ENCODE results near the gene CLEC20A. TPM values are rescaled to one million over a fixed set of nuclear protein-coding genes. Genes with fewer than 3 reads are reported as not detected.

The CLEC20A gene
- total RNA-seq, 2 donors from 2014 or later: not detected

DNA sequence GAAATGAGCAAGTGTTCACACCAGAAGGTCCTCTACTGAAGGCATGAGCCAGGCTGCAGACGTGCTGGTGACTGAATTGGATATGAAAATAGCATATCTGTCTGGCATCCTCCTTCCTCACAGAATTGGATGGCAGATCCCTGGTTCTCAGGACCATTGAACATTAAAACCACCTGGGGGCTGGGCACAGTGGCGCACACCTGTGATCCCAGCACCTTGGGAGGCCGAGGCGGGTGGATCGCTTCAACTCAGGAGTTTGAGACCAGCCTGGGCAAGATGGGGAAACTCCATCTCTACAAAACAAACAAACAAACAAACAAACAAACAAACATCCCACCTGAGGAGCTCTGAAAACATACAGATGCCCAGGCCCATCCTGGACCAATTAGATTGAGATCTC, 39.6 kb upstream of the CLEC20A start:
- H3K27me3 Mint-ChIP-seq: peaks cover 8% of the 10 kb centered on the region
- H3K4me3 Mint-ChIP-seq: no peak overlapping the region
- no peaks in the 10 kb centered on the region for H3K9me3 ChIP-seq (ENCODE audit: control insufficient read depth, low read length, poor library complexity, severe bottlenecking)
- DNase-seq: no peak
- H3K4me1 Mint-ChIP-seq: peaks cover 7% of the 10 kb centered on the region
- H3K27ac Mint-ChIP-seq: no peak overlapping the region
- H3K36me3 Mint-ChIP-seq (ENCODE audit: low read depth): no peaks in the 10 kb centered on the region
- no peak for ATAC-seq

DNA sequence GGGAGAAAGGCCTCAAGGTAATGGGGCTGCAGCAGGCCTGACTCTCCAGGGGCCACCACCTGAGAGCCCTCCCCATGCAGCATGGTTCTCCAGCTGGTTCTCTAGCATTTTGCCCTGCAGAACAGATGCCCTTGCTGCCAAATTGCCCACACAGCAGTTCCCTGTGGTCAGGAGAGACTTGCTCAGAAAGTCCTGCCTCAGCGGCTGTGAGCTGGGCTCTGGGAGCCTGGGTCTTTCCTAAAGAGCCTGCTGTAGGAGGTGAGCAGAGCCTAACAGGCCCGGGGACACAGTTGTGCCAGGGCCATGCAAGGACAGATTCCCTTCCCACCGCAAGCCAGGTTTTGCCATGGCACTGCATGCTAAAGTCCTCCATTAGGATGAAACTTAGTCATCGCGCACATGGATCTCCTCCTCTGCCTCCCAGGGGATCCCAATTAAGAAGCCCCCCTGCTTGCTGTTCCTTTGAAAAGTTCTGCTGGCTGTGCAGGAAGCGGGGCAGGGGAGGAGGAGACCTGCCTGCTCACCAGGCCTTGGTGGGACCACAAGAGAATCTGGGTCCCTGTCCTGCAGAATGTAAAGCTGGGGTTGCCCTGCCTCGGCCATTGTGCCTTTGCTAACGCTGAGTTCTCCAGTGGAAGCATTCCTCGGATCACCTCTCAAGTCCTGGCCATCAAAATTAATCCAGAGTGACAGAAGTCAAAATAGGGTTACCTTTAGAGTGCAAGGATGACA, 37.5 kb upstream of the CLEC20A start:
- DNase-seq: no peak
- H3K36me3 Mint-ChIP-seq (ENCODE audit: low read depth): peaks cover 2% of the 10 kb centered on the region
- H3K4me3 Mint-ChIP-seq: no peak overlapping the region
- no peak for ATAC-seq
- H3K4me1 Mint-ChIP-seq: peaks cover 3% of the 10 kb centered on the region
- no peak overlapping the region for H3K27ac Mint-ChIP-seq
- H3K9me3 ChIP-seq (ENCODE audit: control insufficient read depth, low read length, poor library complexity, severe bottlenecking): no peaks in the 10 kb centered on the region
- H3K27me3 Mint-ChIP-seq: peaks cover 8% of the 10 kb centered on the region

- DNase-seq: no peak
- Mint-ChIP-seq H3K36me3 (ENCODE audit: low read depth) (peaks cover 2% of the 10 kb centered on the region), H3K27me3 (peaks cover 14% of the 10 kb centered on the region), H3K4me3 (no peak overlapping the region), H3K27ac (no peak overlapping the region), H3K4me1 (peaks cover 3% of the 10 kb centered on the region)
- no peak for ATAC-seq
- H3K9me3 ChIP-seq (ENCODE audit: control insufficient read depth, low read length, poor library complexity, severe bottlenecking): no peaks in the 10 kb centered on the region
These were observed 36.6 kb upstream of the CLEC20A start for GRCh38 chr1:178533121-178533946.

GRCh38 chr1:178532392-178532791, 35.6 kb upstream of the CLEC20A start:
- Mint-ChIP-seq H3K4me1 (peaks cover 3% of the 10 kb centered on the region), H3K27ac (peak overlapping the region; percentile 79), H3K4me3 (no peak overlapping the region), H3K27me3 (peaks cover 23% of the 10 kb centered on the region), H3K36me3 (ENCODE audit: low read depth) (peaks cover 5% of the 10 kb centered on the region)
- ATAC-seq (peak; percentile 89), DNase-seq (peak; percentile 46 to 66 (median 59))
- no peaks in the 10 kb centered on the region for H3K9me3 ChIP-seq (ENCODE audit: control insufficient read depth, low read length, poor library complexity, severe bottlenecking)

- Mint-ChIP-seq H3K4me1 (peaks cover 3% of the 10 kb centered on the region), H3K36me3 (ENCODE audit: low read depth) (peaks cover 6% of the 10 kb centered on the region), H3K27me3 (peaks cover 27% of the 10 kb centered on the region), H3K4me3 (no peak overlapping the region), H3K27ac (peak overlapping the region; percentile 79)
- DNase-seq (no peak), ATAC-seq (peak; percentile 12)
- no peaks in the 10 kb centered on the region for H3K9me3 ChIP-seq (ENCODE audit: control insufficient read depth, low read length, poor library complexity, severe bottlenecking)
These were observed 35.1 kb upstream of the CLEC20A start for GRCh38 chr1:178531887-178532286.

DNA sequence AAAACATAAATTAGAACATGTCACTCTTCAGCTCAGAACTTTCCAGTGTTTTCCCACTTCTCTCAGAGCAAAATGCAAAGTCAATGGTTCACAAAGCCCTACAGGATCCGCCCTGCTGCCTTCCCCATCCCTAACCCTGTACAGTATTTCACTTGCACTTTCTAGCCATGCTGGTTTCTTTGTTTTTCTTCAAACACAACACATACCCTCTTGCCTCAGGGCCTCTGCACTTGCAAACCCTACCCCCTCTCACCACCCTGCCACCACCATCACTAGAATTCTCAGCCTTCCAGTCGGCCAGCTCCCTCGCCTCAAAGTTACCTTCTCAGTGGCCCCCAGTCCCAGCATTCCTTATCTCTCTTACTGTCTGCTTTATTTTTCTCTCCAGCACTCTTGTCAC, 33.7 kb upstream of the CLEC20A start:
- Mint-ChIP-seq H3K27me3 (peaks cover 27% of the 10 kb centered on the region), H3K27ac (peak overlapping the region; percentile 72), H3K36me3 (ENCODE audit: low read depth) (peaks cover 7% of the 10 kb centered on the region), H3K4me3 (no peak overlapping the region), H3K4me1 (peaks cover 3% of the 10 kb centered on the region)
- no peaks in the 10 kb centered on the region for H3K9me3 ChIP-seq (ENCODE audit: control insufficient read depth, low read length, poor library complexity, severe bottlenecking)
- DNase-seq (no peak), ATAC-seq (no peak)

- Mint-ChIP-seq H3K4me3 (no peak overlapping the region), H3K27me3 (peaks cover 27% of the 10 kb centered on the region), H3K27ac (peak overlapping the region; percentile 72), H3K4me1 (peaks cover 3% of the 10 kb centered on the region), H3K36me3 (ENCODE audit: low read depth) (peaks cover 7% of the 10 kb centered on the region)
- DNase-seq (no peak), ATAC-seq (no peak)
- no peaks in the 10 kb centered on the region for H3K9me3 ChIP-seq (ENCODE audit: control insufficient read depth, low read length, poor library complexity, severe bottlenecking)
These were observed 33.3 kb upstream of the CLEC20A start for GRCh38 chr1:178530037-178530402.

DNA sequence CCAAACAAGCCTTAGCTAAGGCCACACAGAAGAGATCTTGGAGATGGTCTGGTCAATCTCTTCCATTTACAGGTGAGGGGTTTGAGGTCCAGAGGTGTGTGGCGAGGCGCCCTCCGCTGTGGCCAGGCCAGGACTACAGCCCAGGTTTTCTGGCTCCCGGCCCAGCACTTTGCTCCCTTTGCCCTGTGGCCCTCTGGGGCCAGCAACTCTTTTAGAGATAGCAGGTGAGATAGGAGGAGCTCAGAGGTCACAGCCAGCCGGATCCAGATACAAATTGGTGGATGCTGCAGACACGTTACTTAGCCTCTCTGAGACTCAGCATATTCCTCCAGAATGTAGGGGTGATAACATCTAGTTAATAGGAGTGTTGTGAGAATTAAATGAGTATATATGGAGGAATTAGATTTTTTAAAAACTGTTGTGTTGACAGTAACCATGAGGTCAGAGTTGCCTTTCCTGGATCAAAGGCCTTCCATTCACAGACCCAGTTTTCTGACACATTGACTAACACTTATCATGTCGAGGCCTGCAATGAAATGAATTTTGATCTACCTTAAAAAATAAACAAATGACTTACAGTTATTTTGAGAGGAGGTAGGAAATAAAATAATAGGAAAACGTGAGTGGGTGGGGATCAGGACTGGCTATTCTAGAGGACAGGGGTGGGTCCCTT, 32.7 kb upstream of the CLEC20A start:
- peaks cover 7% of the 10 kb centered on the region for H3K36me3 Mint-ChIP-seq (ENCODE audit: low read depth)
- ATAC-seq: no peak
- no peak overlapping the region for H3K27ac Mint-ChIP-seq

DNA sequence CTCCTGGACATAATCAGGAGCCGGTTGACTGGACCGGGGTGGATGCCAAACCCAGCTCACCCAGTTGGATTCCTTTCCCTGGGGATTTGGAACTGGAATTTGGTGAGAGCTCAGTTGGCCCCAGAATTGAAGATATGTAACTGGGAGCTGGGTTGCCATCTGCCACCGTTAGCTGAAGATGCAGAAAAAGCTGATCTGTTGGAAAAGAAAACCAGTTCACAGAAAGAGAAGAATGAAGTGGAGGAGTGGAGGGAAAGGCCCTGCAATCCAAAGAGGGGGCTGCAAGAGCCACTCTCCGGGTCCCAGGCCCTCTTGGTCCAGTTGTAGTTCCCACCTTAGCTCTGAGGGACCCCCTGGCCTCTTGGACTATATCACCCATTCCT, 32.2 kb upstream of the CLEC20A start:
- no peaks in the 10 kb centered on the region for H3K9me3 ChIP-seq (ENCODE audit: control insufficient read depth, low read length, poor library complexity, severe bottlenecking)
- ATAC-seq: no peak
- no peak for DNase-seq
- Mint-ChIP-seq H3K27me3 (peaks cover 27% of the 10 kb centered on the region), H3K4me3 (no peak overlapping the region), H3K27ac (peak overlapping the region; percentile 24), H3K4me1 (peaks cover 3% of the 10 kb centered on the region), H3K36me3 (ENCODE audit: low read depth) (peaks cover 7% of the 10 kb centered on the region)

More for the DNA sequence above, 32.7 kb upstream of the CLEC20A start:
- peaks cover 3% of the 10 kb centered on the region for H3K4me1 Mint-ChIP-seq
- H3K4me3 Mint-ChIP-seq: no peak overlapping the region
- DNase-seq: no peak
- H3K9me3 ChIP-seq (ENCODE audit: control insufficient read depth, low read length, poor library complexity, severe bottlenecking): no peaks in the 10 kb centered on the region
- peaks cover 27% of the 10 kb centered on the region for H3K27me3 Mint-ChIP-seq

DNA sequence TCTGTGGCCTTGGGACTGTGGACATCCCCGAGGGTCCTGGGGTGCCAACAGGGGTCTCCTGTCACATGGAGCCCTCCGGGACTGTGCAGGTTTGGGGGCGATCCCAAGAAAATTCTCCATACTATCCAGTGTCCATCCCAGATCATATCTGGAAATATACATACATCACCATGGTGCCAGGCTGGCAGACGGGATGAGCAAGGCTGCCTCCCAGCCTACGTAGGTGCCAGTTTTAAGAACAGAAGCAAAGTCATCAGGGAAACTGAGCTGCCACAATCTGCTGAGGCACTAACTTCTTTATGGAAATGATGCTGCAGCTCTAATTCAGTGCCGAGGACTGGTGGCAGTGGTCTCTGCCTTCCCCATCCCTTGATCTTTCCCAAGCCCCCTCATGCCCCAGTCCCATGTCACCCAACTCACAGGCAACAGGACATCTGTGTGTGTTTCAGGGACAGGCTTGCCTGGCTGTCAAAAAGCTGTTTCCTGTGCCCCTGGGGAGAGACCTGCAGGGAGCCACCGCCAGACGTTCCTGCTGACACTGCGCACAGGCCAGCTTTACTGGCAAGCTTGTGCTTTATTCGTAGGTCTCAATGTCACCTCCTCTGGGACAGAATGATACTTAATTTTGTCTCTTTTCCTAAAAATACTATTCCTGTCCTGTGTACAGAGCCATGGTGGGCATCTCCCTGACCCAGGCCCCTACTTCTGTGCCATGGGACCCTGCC, 31.6 kb upstream of the CLEC20A start:
- H3K9me3 ChIP-seq (ENCODE audit: control insufficient read depth, low read length, poor library complexity, severe bottlenecking): no peaks in the 10 kb centered on the region
- Mint-ChIP-seq H3K27ac (peak overlapping the region; percentile 24), H3K36me3 (ENCODE audit: low read depth) (peaks cover 7% of the 10 kb centered on the region), H3K4me3 (no peak overlapping the region), H3K4me1 (peaks cover 3% of the 10 kb centered on the region), H3K27me3 (peaks cover 27% of the 10 kb centered on the region)
- DNase-seq (no peak), ATAC-seq (no peak)

DNA sequence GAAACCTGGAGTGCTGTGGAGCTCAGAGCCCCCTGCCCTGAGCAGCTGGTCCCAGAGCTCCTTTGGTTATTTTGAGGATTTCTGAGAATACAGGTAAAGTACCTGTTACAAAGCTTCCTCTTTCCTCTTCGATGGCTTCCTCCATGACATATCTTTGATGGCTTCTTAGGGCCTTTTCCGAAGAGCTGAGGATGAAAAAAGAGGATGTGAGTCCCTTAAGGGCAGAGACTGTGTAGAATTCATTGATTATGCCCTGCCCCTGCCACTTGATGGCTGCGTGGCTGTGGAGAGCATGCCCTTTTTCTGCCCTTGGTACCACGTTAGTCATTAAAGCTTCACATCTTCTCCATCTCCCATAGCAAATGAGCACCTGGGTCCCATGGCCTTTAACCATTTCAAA, 30.4 kb upstream of the CLEC20A start:
- no peak for ATAC-seq
- peaks cover 27% of the 10 kb centered on the region for H3K27me3 Mint-ChIP-seq
- no peaks in the 10 kb centered on the region for H3K9me3 ChIP-seq (ENCODE audit: control insufficient read depth, low read length, poor library complexity, severe bottlenecking)
- H3K4me1 Mint-ChIP-seq: no peaks in the 10 kb centered on the region
- no peak overlapping the region for H3K27ac Mint-ChIP-seq
- DNase-seq: no peak
- no peak overlapping the region for H3K4me3 Mint-ChIP-seq
- H3K36me3 Mint-ChIP-seq (ENCODE audit: low read depth): peaks cover 7% of the 10 kb centered on the region

DNA sequence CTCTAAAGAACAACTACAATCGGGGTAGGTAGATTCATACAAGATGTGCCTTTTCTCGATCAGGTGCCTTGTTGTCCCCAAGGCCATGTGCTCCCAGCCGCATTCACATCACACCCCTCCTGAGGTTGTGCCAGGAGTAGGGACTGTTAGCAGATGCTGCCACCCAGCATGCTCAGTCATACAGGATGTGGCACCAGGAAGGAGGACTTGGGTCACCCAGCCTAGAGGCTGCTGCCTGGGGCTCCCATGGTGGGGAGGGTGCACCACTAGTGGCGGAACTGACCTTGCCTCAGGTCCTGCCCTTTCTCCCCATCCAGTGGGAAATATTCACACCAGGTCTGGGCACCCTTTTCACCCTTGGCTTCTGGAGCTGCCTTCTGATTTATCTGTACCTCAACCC, 24.5 kb upstream of the CLEC20A start:
- ATAC-seq (no peak), DNase-seq (no peak)
- Mint-ChIP-seq H3K4me1 (peaks cover 3% of the 10 kb centered on the region), H3K4me3 (no peak overlapping the region), H3K27me3 (peaks cover 13% of the 10 kb centered on the region), H3K27ac (no peak overlapping the region), H3K36me3 (ENCODE audit: low read depth) (no peaks in the 10 kb centered on the region)
- H3K9me3 ChIP-seq (ENCODE audit: control insufficient read depth, low read length, poor library complexity, severe bottlenecking): no peaks in the 10 kb centered on the region

GRCh38 chr1:178520803-178521202, 24.0 kb upstream of the CLEC20A start:
- H3K27ac Mint-ChIP-seq: no peak overlapping the region
- no peak for ATAC-seq
- no peaks in the 10 kb centered on the region for H3K9me3 ChIP-seq (ENCODE audit: control insufficient read depth, low read length, poor library complexity, severe bottlenecking)
- no peak overlapping the region for H3K4me3 Mint-ChIP-seq
- H3K36me3 Mint-ChIP-seq (ENCODE audit: low read depth): no peaks in the 10 kb centered on the region
- no peak for DNase-seq
- H3K27me3 Mint-ChIP-seq: peaks cover 13% of the 10 kb centered on the region
- H3K4me1 Mint-ChIP-seq: peaks cover 3% of the 10 kb centered on the region
